ENCODE measurements around the gene DLX5. TPM values are rescaled to one million over a fixed set of nuclear protein-coding genes. Genes with fewer than 3 reads are reported as not detected.

Gene DLX5
- total RNA-seq, 1 donor from 2014 or later = not detected

- no peak overlapping the region for H3K4me3 ChIP-seq (ENCODE audit: low read depth, low read length)
- no peaks in the 10 kb centered on the region for H3K36me3 ChIP-seq (ENCODE audit: control insufficient read depth, insufficient read depth, low read length)
- H3K27me3 ChIP-seq (ENCODE audit: control insufficient read depth, insufficient read depth, low read length) = peaks cover 50% of the 10 kb centered on the region
- DNase-seq (ENCODE audit: low read depth) = peak; percentile 25
- peak; percentile 88 for TF ChIP-seq CTCF (IDR thresholded peaks at IDR 0.05; ENCODE audit: insufficient read depth, low read length, poor library complexity, severe bottlenecking)
These were observed 3.0 kb upstream of the DLX5 start for GRCh38 chr7:97027427-97028234.

- no peak for TF ChIP-seq CTCF (IDR thresholded peaks at IDR 0.05; ENCODE audit: insufficient read depth, low read length, poor library complexity, severe bottlenecking)
- no peak for DNase-seq (ENCODE audit: low read depth)
- Histone ChIP-seq H3K4me3 (ENCODE audit: low read depth, low read length) (no peak overlapping the region), H3K27me3 (ENCODE audit: control insufficient read depth, insufficient read depth, low read length) (peaks cover 58% of the 10 kb centered on the region), H3K36me3 (ENCODE audit: control insufficient read depth, insufficient read depth, low read length) (no peaks in the 10 kb centered on the region)
These were observed 2.2 kb upstream of the DLX5 start for GRCh38 chr7:97026715-97027426.

- no peak for DNase-seq (ENCODE audit: low read depth)
- Histone ChIP-seq H3K27me3 (ENCODE audit: control insufficient read depth, insufficient read depth, low read length) (peaks cover 65% of the 10 kb centered on the region), H3K36me3 (ENCODE audit: control insufficient read depth, insufficient read depth, low read length) (no peaks in the 10 kb centered on the region), H3K4me3 (ENCODE audit: low read depth, low read length) (no peak overlapping the region)
- TF ChIP-seq CTCF (IDR thresholded peaks at IDR 0.05; ENCODE audit: insufficient read depth, low read length, poor library complexity, severe bottlenecking) = no peak
These were observed 1.5 kb upstream of the DLX5 start for GRCh38 chr7:97025983-97026714.

- H3K27me3 ChIP-seq (ENCODE audit: control insufficient read depth, insufficient read depth, low read length) = peaks cover 74% of the 10 kb centered on the region
- no peaks in the 10 kb centered on the region for H3K36me3 ChIP-seq (ENCODE audit: control insufficient read depth, insufficient read depth, low read length)
- no peak for DNase-seq (ENCODE audit: low read depth)
- H3K4me3 ChIP-seq (ENCODE audit: low read depth, low read length) = no peak overlapping the region
- TF ChIP-seq CTCF (IDR thresholded peaks at IDR 0.05; ENCODE audit: insufficient read depth, low read length, poor library complexity, severe bottlenecking) = no peak
These were observed 484 bp upstream of the DLX5 start for GRCh38 chr7:97025130-97025499.

GRCh38 chr7:97022491-97023306 is 1.9 kb downstream of the DLX5 start:
- Histone ChIP-seq H3K27me3 (ENCODE audit: control insufficient read depth, insufficient read depth, low read length) (peaks cover 96% of the 10 kb centered on the region), H3K4me3 (ENCODE audit: low read depth, low read length) (no peak overlapping the region), H3K36me3 (ENCODE audit: control insufficient read depth, insufficient read depth, low read length) (no peaks in the 10 kb centered on the region)
- no peak for DNase-seq (ENCODE audit: low read depth)
- TF ChIP-seq CTCF (IDR thresholded peaks at IDR 0.05; ENCODE audit: insufficient read depth, low read length, poor library complexity, severe bottlenecking) = no peak
